Psoas muscle (tissue), 8 donors: ENCODE measurements around the gene ZDHHC7. TPM values are rescaled to one million over a fixed set of nuclear protein-coding genes. Genes with fewer than 3 reads are reported as not detected.

ENCODE experiments used
- ATAC-seq, 4 donors: fragments of 200-7000 bp; cut with Tn5 transposase; one replicate each; pipeline ENCODE4 v1.9.1; 2020; ENCODE audit warnings: moderate library complexity in 3 of 4, mild to moderate bottlenecking in 2 of 4
- DNase-seq, 2 donors: peaks; one replicate each; pipeline ENCODE4 v3.0.0-alpha.2; 2020
- H3K27ac ChIP-seq: fragments of 200-600 bp; one replicate; pipeline ENCODE4 v1.8.0; 2022
- H3K27me3 ChIP-seq, 3 donors: fragments of 200-600 bp in 1 of 3; one replicate each; pipeline versions ENCODE4 v1.6.1 to v1.8.0; 2013 to 2022; ENCODE audit warnings: low read length in 2 of 3, mild to moderate bottlenecking in 2 of 3, moderate library complexity in 1 of 3; ENCODE audit not compliant: insufficient read depth in 3 of 3
- H3K36me3 ChIP-seq, 2 donors: fragments of 200-600 bp in 1 of 2; one replicate each; pipeline versions ENCODE4 v1.6.1 to v1.8.0; 2013 to 2022; ENCODE audit warnings: low read depth in 1 of 2, mild to moderate bottlenecking in 1 of 2, moderate library complexity in 1 of 2; ENCODE audit not compliant: insufficient read depth in 1 of 2
- H3K4me1 ChIP-seq: fragments of 200-600 bp; one replicate; pipeline ENCODE4 v1.8.0; 2022
- H3K4me3 ChIP-seq: fragments of 200-600 bp; one replicate; pipeline ENCODE4 v1.8.0; 2022; ENCODE audit warnings: mild to moderate bottlenecking
- H3K9me3 ChIP-seq: fragments of 200-600 bp; one replicate; pipeline ENCODE4 v1.8.0; 2022
- CTCF ChIP-seq: fragments of 200-600 bp; IDR thresholded peaks from one replicate; pipeline ENCODE4 v1.8.0; 2022; ENCODE audit warnings: antibody characterized with exemption
- WGBS, 3 donors: extraction: QIAGEN DNeasy Blood & Tissue Kit; methylation state at CpG; one replicate each; pipeline versions ENCODE4 v1.1.6 to v1.1.7; 2013; 5-methylcytosine and 5-hydroxymethylcytosine counted together
- intact Hi-C, 2 donors: fragments of 100-400 bp; cut with DNase I; formaldehyde crosslinking; loops; one replicate each; pipeline versions ENCODE4 v1.11.0 to v1.14.2; 2022
- polyA plus RNA-seq, 3 donors: library from polyadenylated mRNA; stranded (reverse); fragments of 200-250 nt; gene quantifications; one replicate each; pipeline ENCODE4 v1.2.3, GENCODE V29; 2013
- total RNA-seq, 4 donors: library from RNA; stranded (reverse); fragmentation: NEBNext Ultra II Directional in 2 of 4; extraction: Animal tissue kit (Norgen Biotek cat#: 25700) in 2 of 4; gene quantifications; one replicate each; pipeline versions ENCODE4 v1.2.1 to v1.2.4, GENCODE V29; 2021 to 2023
- donor health status: healthy with polysubstance abuse.
- donor health status: DM: no; HTN: no; CAD: no; lungs with moderate emphysema.
- donor health status: Bipolar disorder and iron deficiency.
- donor health status: healthy.
- donor health status: DM: yes; HTN: yes; CAD: no.
- donor health status: DM: no; HTN: no; CAD: no.
- donor health status: DM: no; HTN: no; CAD: no.
- donor health status: DM: yes; HTN: yes; CAD: no.

The ZDHHC7 gene
- total and polyA plus RNA-seq, 7 donors, result 19.7 to 96.0 (median 38.0) TPM

DNA sequence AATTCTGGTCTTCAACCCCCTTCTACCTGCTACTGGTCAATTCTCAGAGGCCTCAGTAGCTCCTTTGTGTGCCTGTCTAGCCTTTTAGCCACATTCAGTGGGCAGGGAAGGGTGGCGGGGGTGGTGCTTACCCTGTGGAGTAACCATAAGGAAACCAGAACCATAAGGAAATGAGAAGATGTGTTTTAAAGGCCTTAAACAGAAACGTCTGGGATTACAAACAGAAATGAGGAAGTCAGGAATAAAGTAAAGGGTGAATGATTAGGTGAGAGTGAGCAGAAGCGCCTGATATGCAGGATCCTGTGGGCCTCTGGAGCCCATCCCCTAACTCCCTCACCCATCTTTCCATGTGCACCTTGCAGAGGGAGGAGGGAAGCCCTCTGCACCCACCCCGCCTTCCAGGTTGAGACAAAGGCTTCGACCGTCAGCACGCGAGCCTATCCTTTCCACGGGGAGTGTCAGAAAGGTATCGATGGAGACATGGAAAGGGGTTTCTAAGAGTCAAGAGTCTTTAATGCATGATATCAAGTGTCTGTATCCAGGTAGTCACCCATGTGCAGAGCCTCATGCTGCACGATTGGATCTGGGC, 36.6 kb upstream of the ZDHHC7 start:
- ATAC-seq (no peak), DNase-seq (peak in 1 of 2 donors; percentile 40)
- Histone ChIP-seq H3K9me3 (no peaks in the 10 kb centered on the region), H3K27me3 (no peaks in the 10 kb centered on the region), H3K4me1 (peaks cover 9% of the 10 kb centered on the region), H3K36me3 (no peaks in the 10 kb centered on the region), H3K4me3 (no peak overlapping the region), H3K27ac (no peak overlapping the region)
- WGBS, 3 donors, result 89 to 93% (median 92%) methylated on average over 11 of the region's 11 CpGs
- intact Hi-C loops, result no loop called here
- no peak for TF ChIP-seq CTCF

DNA sequence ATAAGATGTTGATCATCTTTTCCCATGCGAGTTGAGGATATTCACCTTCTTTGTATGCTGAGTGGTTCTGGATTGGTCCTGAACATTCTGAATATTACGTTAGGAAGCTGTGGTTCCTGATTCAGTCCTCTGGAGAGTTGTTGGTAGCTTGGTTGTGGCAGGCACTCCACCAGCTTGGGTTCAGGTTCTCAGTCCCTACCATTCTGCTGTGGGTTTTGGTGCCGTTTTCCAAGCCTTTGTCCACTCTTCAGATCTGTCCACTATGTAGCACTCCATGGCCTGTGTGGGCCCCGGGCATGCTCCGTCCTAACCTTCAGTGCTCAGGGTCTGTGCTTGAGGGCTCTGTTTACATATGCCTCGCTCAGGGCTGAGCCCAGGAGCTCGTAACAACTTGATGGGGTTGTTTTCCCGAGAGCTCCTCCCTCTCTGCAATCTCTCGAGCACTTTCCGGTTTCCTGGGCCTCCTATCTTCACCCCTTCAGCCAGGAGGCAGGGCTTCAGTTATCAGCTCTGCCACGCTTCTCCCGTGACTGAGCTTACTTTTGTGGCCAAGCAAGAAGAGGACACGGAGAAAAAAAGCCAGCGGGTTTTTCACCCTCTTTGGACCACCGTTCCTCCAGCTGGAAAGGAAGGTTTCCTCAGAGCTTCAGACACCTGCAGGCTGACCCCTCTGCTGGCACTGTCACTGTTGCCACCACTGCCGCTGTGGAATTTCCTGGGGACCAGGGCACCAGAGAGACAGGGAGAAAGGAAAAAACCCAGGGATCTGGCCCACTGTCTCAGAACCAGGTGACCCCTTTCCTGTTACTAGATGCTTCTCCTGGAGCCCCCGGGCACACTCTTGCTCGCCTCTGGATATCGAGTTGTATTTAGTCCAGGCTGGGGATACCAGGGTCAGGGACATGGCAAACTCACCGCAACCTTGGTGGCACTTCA, 35.9 kb upstream of the ZDHHC7 start:
- DNase-seq, result peak in 1 of 2 donors; percentile 24
- 85 to 89% (median 88%) methylated on average over 20 of the region's 20 CpGs for WGBS, 3 donors
- H3K27ac ChIP-seq, result no peak overlapping the region

DNA sequence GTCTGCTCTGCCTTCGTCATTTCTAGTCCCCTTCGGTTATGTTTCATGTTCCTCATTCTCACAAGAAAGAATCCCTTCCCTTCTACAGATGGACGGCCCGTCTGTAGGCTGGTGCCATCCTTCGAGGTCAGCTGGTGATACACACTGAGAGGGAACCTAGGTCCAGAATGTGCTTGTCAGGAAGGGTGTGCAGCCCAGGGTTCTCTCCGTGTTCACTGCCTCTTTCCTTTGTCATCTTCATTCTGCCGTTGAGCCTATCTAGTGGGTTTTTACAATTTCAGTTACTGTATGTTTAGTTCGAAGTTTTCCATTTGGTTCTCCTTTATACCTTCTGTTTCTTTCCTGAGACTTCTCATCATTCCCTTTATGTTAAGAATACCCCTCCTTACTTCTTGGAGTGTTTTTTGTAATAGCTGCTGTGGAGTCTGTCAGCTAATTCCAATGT, 35.2 kb upstream of the ZDHHC7 start:
- H3K27ac ChIP-seq, result no peak overlapping the region
- no peaks in the 10 kb centered on the region for H3K27me3 ChIP-seq
- H3K9me3 ChIP-seq, result no peaks in the 10 kb centered on the region
- ATAC-seq (no peak), DNase-seq (peak in 1 of 2 donors; percentile 42)
- TF ChIP-seq CTCF, result no peak
- 89 to 93% (median 92%) methylated on average over 8 of the region's 8 CpGs for WGBS, 3 donors
- no peaks in the 10 kb centered on the region for H3K36me3 ChIP-seq
- no peak overlapping the region for H3K4me3 ChIP-seq
- intact Hi-C loops, result no loop called here
- peaks cover 19% of the 10 kb centered on the region for H3K4me1 ChIP-seq

More for the DNA sequence above, 35.9 kb upstream of the ZDHHC7 start:
- Histone ChIP-seq H3K9me3 (no peaks in the 10 kb centered on the region), H3K4me3 (no peak overlapping the region), H3K4me1 (peaks cover 12% of the 10 kb centered on the region), H3K27me3 (no peaks in the 10 kb centered on the region), H3K36me3 (no peaks in the 10 kb centered on the region)
- intact Hi-C loops, result no loop called here
- ATAC-seq, result no peak
- no peak for TF ChIP-seq CTCF

GRCh38 chr16:85045641-85046471, 34.5 kb upstream of the ZDHHC7 start:
- WGBS, 3 donors, result 86 to 90% (median 89%) methylated on average over 23 of the region's 23 CpGs
- H3K4me1 ChIP-seq, result peaks cover 19% of the 10 kb centered on the region
- ATAC-seq, result no peak
- peak in 1 of 2 donors; percentile 29 for DNase-seq
- intact Hi-C loops, result no loop called here
- TF ChIP-seq CTCF, result no peak
- H3K36me3 ChIP-seq, result no peaks in the 10 kb centered on the region
- H3K4me3 ChIP-seq, result no peak overlapping the region
- no peak overlapping the region for H3K27ac ChIP-seq
- no peaks in the 10 kb centered on the region for H3K9me3 ChIP-seq
- H3K27me3 ChIP-seq, result no peaks in the 10 kb centered on the region
